CD4-positive, alpha-beta T cell treated with Interleukin-4 for 1 hour (primary cell): ENCODE results near the gene ANK3.
"Not testable (repeated sequence)": the region's sequence is repeated elsewhere in the genome, so short reads cannot be mapped to it uniquely, and the experiment has no call there.

Experiments used
- DNase-seq, 2 donors: peaks; one replicate each; pipeline ENCODE4 v3.0.0-alpha.2; 2020 to 2022

Gene ANK3

DNA sequence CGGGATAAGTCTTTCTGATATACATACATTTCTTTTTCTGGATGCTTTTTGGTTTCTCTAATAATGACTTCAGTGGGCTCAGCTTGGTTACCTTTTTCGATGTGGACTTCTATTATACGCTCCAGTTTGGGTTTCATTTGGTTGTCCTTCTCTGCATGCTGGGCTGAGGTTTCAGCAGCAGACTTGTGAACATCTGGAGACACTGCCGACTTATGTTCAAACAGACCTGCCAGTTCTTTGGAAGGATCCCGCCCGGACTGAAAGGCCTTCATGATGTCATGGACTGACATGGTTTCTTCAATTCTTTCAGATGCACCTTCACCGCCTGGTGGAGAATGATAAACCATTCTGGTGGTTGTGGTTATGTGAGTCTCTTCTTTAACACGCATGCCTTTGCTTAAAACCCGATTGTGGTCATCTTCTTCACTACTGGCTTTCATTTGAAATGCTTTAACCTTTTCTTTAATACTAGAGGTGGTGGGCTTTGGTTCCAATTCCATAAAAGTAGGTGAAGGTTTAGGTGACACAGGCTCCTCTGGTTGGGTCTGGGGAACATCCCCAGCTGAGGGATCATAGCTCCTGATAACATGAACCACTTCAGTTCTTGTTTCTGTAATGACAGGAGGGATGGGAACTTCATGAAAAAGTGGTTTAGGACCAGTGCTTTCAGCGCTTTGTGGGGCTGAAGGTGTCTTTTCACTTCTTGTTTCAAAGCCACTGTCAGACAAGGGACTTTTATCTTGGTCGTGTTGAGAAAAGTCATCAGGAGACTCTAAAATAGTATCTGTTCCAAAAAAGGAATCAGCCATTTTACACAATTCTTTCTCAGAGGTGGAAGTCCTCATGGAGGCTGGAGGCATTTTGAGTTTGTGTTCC, 315.7 kb downstream of the ANK3 start:
- DNase-seq: no peak

DNA sequence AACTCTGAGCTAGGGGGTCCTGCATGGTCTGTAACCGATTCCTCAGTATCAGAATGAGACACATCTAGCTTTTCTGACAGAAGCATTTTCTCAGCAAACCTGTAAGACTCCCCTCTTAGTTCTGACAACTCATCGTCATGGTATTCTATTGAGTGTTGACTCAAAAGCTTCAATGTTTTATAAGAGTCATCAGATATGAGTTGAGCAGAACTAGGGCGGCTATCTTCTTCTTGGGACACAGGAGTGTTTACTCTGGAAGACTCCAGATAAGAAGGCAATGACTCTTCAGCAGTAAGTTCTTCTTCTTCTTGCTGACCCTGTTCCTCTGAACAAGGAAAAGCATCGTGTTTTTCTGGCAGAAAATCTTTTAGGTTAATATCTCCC, 316.3 kb downstream of the ANK3 start:
- DNase-seq: no peak

DNA sequence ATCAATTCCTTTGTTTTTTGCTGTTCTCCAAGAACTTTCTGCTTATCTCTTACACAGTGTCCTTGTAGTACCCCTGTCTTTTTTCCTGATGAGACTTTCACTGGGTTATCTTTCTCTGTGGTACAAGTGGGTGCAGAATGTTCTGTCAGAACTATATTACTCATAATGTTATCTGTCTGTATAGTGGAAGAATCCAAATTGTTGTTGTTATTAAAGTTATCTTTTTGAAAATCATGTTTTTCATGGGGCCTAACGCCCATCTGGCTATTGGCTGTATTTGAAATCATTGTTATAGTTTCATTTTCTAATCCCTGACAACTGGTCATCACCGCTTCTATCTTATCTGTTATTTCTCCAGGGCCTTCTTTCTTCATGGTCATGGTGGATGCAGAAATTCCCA, 320.4 kb downstream of the ANK3 start:
- no peak for DNase-seq

DNA sequence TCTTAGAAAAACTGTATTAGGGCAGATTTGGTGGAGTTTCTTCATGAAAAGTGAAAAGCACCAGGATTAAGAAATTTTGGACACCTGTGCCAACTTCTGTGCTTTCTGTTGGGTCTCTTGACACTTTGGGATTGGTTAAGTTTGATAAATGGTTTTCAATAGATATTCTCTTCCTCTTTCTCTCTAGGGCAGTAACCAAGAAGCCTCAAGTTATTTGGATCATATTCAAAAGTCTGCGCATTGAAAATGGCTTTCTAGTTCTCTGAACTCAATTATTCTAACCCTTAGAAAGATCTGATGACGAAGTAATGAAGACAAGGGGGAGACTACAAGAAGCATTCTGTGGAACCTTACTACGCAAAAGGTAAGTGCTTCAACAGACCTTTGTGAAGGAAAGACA, 339.3 kb downstream of the ANK3 start:
- no peak for DNase-seq

DNA sequence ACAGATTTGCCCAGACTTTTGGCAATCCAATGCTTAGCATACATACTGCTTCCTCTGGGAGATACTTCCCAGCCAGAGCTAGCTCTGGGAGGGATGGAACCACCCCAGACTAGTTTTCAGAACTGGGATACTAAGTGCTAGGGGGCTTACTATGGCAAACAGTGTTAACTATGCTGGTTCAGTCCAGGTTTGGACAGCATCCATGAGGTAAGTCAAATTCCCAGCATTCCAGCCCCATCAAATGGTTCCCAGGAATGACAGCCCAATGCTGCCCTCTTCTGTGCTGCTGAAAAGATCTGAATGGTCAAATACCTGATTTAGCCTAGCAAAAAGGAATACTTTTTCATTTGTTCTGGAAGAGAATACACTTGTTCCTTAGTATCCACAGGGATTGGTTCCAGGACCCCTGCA, 341.6 kb downstream of the ANK3 start:
- DNase-seq: no peak

DNA sequence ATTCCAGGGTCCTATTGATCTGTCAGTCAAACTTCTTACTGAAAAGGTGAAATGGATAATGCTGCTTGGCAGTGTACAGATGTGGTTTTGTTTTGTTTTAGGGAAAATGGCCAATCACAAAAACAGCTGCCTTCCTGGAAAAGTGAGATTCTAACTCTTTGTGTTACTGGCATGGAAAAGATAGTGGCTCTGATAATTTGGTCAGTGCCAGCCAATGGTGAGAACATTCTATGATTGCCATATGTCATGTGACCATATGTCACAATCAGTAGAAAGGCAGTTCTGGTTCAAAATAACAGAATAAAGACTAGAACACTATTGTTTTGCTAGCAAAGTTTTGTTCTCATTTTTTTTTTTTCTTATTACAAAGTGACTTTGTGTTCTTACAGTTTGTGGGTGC, 344.1 kb downstream of the ANK3 start:
- no peak for DNase-seq

DNA sequence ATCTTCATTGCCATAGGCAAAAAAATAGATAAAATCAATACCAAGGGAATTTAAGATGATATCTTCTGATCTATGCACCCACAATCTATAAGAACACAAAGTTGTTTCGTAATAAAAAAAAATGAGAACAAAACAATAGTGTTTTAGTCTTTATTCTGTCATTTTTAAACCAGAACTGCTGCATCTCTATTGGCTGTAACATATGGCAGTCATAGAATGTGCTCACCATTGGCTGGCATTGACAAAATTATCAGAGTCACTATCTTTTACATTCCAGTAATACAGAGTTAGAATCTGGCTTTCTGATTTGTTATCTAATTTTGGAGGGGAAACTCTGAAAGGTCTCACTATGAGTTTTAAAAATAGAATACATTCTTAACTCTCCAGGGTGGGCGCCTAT, 344.7 kb downstream of the ANK3 start:
- DNase-seq: no peak

DNA sequence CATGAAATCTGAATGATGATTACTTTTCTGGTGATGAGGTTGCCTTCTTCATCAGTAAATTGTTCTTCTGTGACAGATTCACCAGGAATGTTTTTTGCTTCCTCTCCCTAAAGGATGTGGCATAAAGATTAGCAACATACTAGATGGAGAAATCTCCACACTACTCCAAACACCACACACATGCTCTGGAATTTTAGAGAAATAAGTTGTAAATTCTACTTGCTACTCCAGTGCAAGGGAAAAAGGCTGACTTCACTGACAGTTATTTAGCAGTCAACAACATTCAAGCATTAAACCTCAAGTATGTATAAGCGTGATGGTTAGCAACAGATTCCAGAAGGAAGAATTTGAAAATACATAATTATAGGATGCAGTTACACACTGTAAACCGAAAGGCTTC, 345.4 kb downstream of the ANK3 start:
- DNase-seq: no peak

DNA sequence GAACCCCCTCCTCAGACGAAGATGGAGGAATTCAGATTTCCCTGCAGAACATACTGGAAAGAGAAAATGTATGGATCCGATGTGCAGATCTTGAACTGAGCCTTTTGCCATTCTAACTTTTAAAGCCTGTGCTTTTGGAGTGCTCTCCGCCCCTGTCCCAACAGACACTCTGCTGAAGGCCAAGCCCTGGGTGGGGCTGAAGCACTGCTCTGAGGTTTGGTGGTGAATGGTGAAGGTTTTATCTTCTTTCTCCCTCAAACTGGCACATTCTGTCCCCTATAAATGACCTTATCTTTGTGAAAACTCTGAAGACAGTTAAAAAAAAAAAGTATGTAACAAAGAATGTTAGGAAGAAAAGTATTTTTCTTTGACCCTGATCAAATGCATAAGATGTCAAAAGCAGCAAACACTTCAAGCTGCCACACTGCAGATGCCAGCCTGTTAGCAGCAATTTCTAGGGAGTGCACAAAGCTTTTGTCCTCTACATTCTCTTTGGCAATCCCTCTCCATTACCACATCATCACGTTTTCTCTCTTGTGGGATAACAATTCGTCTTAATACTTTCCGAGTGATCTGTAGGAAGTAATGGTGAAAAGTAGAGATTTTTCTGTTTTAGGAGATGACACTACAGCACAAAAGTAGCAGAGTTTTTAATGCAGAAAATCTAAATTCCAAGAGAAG, 346.0 kb downstream of the ANK3 start:
- DNase-seq: no peak

DNA sequence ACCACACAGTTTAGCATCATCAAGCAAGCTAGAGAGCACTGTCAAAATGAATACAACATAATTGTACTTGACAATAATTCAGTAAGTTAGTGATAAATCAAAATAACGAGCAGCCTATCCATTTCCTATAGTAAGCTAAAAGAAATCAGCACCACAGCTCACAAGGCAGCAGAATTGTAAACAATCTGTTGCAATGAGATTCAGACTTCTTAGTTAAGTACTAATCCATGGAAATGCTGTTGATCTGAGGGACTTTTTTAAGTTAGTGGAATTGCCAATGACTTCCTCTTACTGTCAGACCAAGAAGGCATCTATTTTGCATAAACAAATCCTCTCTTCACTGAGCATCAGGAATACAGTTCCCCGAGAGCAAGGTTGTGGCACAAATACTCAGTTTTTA, 346.8 kb downstream of the ANK3 start:
- DNase-seq: no peak

DNA sequence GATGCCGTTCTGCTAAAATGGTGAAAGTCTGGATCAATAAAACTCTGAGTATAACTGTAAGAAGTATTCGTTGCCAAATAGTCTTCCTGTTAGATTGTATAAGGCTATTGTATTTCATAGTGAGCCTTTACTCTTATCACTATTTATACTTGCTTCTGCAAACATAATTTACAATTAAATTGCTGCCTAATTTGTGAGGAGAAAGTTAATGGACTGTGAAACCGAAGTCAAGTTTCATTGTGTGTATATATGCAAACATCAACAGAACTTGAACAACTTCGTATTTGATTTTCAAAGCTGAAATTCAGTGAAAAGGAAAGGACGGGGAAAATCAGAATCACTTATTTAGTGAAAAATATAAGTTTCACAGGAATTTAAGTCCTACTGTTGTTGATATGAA, 347.4 kb downstream of the ANK3 start:
- DNase-seq: no peak

DNA sequence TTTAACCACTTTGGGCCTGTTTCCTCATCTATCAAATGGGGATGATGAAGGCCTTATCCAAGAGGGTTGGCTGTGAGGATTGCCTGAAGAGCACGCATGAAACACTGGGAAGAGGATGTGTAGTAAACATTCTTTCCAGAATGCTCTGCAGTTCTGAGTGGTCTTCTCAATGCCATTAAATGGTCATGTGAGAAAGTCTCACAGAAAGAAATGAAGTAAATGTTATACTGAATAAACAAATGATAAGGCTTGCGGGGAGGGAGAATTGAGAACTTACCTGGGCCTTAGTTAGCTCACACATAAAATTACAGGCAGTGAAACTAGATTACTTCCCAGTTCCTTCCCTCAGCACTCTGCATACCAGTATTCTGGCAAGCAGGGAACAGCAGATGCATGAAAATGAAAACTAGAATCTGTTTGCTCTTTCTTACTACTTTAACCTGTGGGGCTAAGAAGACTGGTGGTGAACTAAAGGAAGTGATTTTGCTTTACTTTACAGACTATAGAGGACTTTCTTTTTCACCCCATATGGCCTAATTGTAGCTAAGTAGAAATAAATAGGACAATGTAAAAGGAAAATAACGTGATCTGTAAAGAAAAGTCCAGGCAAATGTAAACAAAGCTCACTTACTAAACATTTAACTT, 348.1 kb downstream of the ANK3 start:
- no peak for DNase-seq

DNA sequence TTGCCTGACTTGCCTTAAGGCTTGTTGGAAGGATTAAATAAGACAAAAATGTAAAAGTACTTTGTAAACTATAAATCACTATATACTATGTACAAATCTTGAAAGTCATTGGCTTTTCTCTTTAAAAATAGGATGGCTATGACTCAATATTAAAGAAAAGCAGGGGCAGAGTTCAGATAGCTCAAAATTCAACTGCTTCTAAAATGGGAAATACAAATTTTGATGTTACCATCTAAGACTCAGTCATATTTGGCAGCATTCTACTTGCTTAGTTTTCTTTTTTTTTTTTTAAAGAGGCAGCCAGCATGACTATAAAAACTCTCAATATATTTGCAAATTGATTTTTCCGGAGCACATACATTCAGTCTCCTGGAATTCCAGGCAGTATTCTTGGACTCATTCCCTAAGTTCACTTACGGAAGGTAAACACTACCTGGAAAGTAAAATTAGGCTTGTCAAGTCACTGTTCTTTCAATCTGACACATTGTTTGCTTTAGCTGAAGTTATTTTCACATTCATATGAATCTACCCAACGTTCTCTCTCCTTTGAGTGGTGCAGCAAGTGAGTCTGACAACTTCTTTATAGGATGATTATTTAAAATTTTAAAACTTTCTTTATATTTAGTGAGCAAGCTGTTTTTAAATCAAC, 349.5 kb downstream of the ANK3 start:
- DNase-seq: no peak

DNA sequence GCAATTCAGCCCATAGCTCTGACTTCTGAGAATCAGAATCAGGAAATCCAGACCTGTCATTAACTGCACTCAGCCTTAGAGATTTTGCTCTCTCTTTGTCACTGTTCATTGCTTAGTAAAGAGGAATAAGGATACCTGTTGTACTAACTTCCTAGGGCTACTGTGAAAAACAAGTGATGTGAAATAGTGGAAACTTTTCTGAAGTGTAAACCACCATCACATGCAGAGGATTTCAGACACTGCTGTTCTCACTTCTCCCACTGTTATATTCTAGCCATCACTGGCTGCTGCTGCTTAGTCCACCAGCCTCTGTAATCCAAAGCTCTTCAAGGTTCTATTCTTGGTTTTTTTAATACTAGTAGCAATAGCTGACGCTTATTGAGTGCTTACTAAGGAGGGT, 353.7 kb downstream of the ANK3 start:
- DNase-seq: no peak

DNA sequence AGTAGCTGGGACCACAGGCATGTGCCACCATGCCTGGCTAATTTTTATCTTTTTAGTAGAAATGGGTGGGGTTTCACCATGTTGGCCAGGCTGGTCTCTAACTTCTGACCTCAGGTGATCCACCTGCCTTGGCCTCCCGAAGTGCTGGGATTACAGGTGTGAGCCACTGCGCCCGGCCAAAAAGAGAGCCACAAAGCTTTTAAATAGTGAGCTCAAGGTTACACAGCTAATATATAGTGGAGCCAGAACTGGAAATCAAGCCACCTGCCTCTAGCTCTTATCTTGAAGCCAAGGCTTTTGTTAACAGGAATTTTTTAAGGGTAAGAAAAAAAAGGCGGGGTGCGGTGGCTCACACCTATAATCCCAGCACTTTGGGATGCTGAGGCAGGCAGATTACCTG, 354.3 kb downstream of the ANK3 start:
- DNase-seq: not testable (repeated sequence)

DNA sequence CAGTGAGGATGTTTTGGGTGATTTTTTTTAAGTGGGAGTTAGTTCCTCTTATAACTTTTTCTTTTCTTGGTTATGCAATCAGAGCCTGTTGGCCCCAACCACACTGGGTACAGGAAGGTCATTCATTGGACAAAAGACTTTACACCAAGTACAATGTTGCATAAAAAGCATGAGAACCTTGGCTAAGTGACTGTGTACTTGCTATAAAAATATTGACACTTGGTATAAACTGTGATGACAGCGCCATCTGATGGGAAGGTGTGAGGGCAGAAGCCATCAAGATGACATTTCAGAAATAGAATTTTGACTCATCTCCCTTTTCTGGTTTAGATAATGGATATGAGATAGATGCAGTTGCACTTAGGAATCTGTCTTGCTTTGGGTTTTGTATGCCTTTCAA, 357.0 kb downstream of the ANK3 start:
- DNase-seq: peak; percentile 44 to 55

DNA sequence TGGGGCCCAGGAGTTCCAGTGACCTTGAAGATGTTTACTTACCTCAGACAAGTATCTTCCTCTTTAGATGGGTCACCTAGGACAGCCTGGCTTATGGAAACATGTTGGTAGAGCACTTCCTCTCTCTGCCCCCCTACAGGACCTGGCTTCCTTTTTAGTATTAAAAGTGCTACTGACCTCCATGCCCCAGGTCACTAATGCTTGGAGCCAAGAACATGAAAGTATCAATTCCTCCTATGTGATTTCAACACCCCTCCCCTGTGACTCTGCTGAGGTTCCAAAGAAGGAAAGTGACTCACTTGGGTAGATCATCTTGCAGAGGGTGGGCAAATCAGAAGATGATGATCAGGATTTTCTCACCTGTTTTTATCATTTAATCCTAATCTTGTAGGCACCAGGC, 358.0 kb downstream of the ANK3 start:
- DNase-seq: peak; percentile 14 to 55

DNA sequence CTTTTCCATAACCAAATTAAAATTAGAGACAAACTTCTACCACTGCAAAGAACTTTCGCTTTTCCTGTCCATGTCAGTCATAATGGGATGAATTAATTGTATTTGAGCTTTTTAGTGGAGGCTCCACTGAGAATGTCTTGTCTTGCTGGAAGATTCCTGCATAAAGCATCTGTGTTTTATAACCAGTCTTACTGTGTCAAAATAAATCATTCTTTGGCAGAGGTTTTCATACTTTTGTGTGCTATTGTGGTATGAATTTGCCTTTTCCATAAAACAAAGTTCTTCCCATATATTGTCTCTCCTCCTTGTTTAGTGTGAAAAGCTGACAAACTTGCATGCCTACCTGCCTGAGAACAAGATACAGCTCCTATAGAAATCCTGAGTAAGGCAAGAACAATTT, 358.5 kb downstream of the ANK3 start:
- DNase-seq: no peak

DNA sequence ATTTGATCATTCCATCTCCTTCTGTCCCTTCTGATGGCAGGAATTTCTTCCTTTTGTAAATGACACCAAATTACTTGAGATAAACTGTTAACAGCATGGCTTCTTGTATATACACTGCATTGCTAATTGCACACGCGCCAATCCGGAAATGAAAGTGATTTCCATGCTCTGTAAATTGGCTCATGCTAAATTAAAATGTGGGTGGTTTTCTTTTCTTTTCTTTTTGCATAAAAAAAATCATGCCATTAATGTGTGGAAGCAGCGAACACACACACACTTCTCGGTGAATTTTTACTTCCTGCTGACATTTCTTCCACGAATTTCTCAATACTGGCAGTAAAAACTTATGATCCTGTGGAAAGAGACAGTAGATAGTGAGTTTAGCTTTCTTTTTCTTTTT, 360.2 kb downstream of the ANK3 start:
- DNase-seq: no peak

DNA sequence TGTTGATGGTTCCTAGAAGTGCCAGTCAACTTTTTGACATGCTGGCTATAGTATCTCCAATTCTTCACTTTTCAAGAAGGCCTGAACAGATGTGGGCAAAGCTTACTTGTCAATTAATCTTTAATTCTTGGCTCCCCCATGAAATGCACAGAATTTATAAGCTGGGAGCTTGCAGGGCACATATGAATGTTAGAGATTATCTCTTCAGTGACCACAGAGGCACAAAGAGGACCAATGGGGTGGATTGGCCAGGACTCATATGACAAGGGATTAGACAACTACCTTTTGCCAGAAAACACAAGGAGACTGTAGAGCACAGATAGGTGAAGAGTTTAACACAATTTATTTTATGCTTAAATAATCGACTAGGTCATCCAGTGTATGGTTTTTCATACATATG, 361.6 kb downstream of the ANK3 start:
- no peak for DNase-seq

DNA sequence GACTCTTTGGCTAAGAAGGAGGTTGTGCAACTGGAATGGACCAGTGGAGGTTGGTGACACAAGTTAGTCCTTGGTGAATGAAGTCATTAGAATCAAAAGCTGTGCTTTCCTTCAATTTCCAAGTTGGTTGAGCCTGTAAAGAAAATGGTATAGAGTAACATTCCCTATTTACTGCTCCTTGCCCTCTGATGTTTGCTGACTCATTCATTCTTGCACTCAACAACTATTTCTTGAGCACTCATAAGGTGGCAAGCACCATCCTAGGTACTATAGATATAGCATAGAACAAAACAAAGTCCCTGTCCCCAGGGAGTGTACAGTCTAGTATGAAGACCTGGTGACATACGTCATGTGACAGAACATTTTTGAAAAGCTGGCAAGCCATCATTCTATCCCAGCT, 364.4 kb downstream of the ANK3 start:
- no peak for DNase-seq

DNA sequence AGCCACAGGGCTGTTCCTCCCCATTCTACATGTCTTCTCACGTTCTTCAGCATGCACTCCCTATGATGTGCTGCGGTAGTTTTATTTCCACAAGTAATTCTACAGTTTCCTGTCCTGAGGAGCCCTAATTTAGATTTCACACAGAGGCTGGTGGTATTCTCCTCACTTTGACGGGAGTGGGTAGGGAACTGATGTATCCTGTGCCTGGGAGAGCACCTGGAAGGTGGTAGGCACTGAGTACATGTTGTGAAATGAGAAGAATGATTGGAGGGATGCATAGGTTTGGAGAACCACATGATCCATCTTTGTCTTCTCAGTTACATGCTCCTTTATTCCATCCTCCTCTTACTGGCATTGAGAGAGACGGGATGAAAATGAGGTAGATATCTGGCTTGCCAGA, 365.2 kb downstream of the ANK3 start:
- DNase-seq: no peak

DNA sequence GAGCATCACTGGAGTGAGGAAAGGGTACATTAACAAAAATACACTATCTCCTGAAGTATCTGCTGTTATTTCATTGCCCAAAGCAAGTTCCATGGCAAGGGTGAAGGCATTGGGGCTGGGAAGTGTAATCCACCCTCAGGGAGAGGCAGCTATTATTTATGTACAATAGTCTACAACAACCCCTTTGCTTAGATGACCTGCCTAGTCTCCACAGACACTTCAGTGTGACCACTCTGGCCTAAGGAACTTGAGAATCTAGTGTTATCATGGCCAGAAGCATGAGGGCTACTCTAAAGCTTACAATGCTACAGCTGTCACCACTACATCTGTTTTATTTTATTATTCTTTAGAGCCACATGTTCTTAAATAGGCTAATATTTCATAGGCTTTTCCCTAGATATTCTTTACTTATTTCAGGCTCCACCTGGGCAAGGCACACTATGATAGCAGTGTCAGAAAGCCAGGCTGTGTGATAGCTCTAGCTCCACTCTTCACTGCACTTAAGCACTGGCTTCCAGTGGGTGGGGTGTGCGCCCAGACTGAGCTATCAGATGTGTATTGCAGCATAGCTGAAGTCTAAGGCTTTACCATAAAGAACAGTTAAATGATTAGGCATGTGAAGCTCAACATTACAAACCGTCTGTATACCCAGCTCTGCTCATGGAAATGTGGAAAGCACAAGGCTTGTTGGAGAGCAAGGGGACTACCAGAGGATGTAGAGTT, 366.4 kb downstream of the ANK3 start:
- no peak for DNase-seq
